Activated CD4-positive, alpha-beta T cell treated with anti-CD3 and anti-CD28 coated beads, Interleukin-2, amount 10 ng/mL, durations not matched to agents 24 days and 14 days (primary cell): ENCODE data around the gene PHC3. TPM values are rescaled to one million over a fixed set of nuclear protein-coding genes. Genes with fewer than 3 reads are reported as not detected.
A peak's percentile ranks its signal among the peaks of the same experiment; 100 is the strongest.
"Not testable (repeated sequence)": the region's sequence is repeated elsewhere in the genome, so short reads cannot be mapped to it uniquely, and the experiment has no call there.

ENCODE experiments used
- DNase-seq: peaks from one replicate; pipeline ENCODE4 v3.0.0; 2022
- H3K27ac Mint-ChIP-seq: one replicate; pipeline ENCODE4 v1.8.0; 2022; ENCODE audit warnings: mild to moderate bottlenecking, mixed read lengths
- H3K27me3 Mint-ChIP-seq: one replicate; pipeline ENCODE4 v1.8.0; 2022; ENCODE audit warnings: mixed read lengths
- H3K36me3 Mint-ChIP-seq: one replicate; pipeline ENCODE4 v1.8.0; 2022; ENCODE audit warnings: low read depth, mild to moderate bottlenecking, mixed read lengths
- H3K4me1 Mint-ChIP-seq: one replicate; pipeline ENCODE4 v1.8.0; 2021; ENCODE audit warnings: mixed read lengths
- H3K4me3 Mint-ChIP-seq: one replicate; pipeline ENCODE4 v1.8.0; 2022; ENCODE audit warnings: mild to moderate bottlenecking, moderate library complexity, mixed read lengths
- H3K9me3 Mint-ChIP-seq: one replicate; pipeline ENCODE4 v1.8.0; 2021; ENCODE audit warnings: mixed read lengths
- intact Hi-C: fragments of 100-400 bp; cut with micrococcal nuclease; formaldehyde crosslinking; loops from one replicate; pipeline ENCODE4 v1.15.1; 2023
- total RNA-seq: library from RNA; stranded (reverse); gene quantifications from 2 replicates; pipeline ENCODE4 v1.2.3, GENCODE V29; 2022

The PHC3 gene
- total RNA-seq, 1 donor from 2014 or later = 56.4 TPM

- no peak for DNase-seq
- Mint-ChIP-seq H3K27me3 (peaks cover 12% of the 10 kb centered on the region), H3K4me3 (no peak overlapping the region), H3K4me1 (peaks cover 3% of the 10 kb centered on the region), H3K27ac (no peak overlapping the region), H3K36me3 (no peaks in the 10 kb centered on the region), H3K9me3 (peaks cover 4% of the 10 kb centered on the region)
- intact Hi-C loops = no loop called here
Observed at GRCh38 chr3:170205302-170205701, 23.8 kb upstream of the PHC3 start.

- Mint-ChIP-seq H3K4me1 (peaks cover 4% of the 10 kb centered on the region), H3K36me3 (no peaks in the 10 kb centered on the region), H3K4me3 (no peak overlapping the region), H3K27ac (no peak overlapping the region), H3K27me3 (peaks cover 17% of the 10 kb centered on the region), H3K9me3 (no peaks in the 10 kb centered on the region)
- DNase-seq = no peak
- intact Hi-C loops = no loop called here
Observed at GRCh38 chr3:170204509-170204908, 23.0 kb upstream of the PHC3 start.

- no peaks in the 10 kb centered on the region for H3K9me3 Mint-ChIP-seq
- intact Hi-C loops = no loop called here
- no peak overlapping the region for H3K27ac Mint-ChIP-seq
Observed at GRCh38 chr3:170204023-170204472, 22.5 kb upstream of the PHC3 start.

GRCh38 chr3:170203457-170203856 lies 21.9 kb upstream of the PHC3 start:
- H3K9me3 Mint-ChIP-seq = no peaks in the 10 kb centered on the region

More at GRCh38 chr3:170204023-170204472, 22.5 kb upstream of the PHC3 start:
- no peak for DNase-seq
- Mint-ChIP-seq H3K36me3 (no peaks in the 10 kb centered on the region), H3K27me3 (peaks cover 21% of the 10 kb centered on the region), H3K4me1 (peaks cover 4% of the 10 kb centered on the region), H3K4me3 (no peak overlapping the region)

GRCh38 chr3:170201527-170201926 lies 20.0 kb upstream of the PHC3 start:
- H3K9me3 Mint-ChIP-seq = no peaks in the 10 kb centered on the region
- peaks cover 4% of the 10 kb centered on the region for H3K4me1 Mint-ChIP-seq
- peaks cover 27% of the 10 kb centered on the region for H3K27me3 Mint-ChIP-seq
- H3K4me3 Mint-ChIP-seq = no peak overlapping the region
- intact Hi-C loops = no loop called here
- H3K27ac Mint-ChIP-seq = no peak overlapping the region
- DNase-seq = no peak
- H3K36me3 Mint-ChIP-seq = no peaks in the 10 kb centered on the region

More at GRCh38 chr3:170203457-170203856, 21.9 kb upstream of the PHC3 start:
- no peak overlapping the region for H3K4me3 Mint-ChIP-seq
- DNase-seq = no peak
- intact Hi-C loops = no loop called here
- no peaks in the 10 kb centered on the region for H3K36me3 Mint-ChIP-seq
- H3K27me3 Mint-ChIP-seq = peaks cover 24% of the 10 kb centered on the region
- no peak overlapping the region for H3K27ac Mint-ChIP-seq
- H3K4me1 Mint-ChIP-seq = peaks cover 4% of the 10 kb centered on the region

GRCh38 chr3:170200987-170201386 lies 19.5 kb upstream of the PHC3 start:
- Mint-ChIP-seq H3K4me1 (peaks cover 4% of the 10 kb centered on the region), H3K27ac (no peak overlapping the region), H3K9me3 (no peaks in the 10 kb centered on the region), H3K27me3 (peaks cover 29% of the 10 kb centered on the region), H3K36me3 (no peaks in the 10 kb centered on the region), H3K4me3 (no peak overlapping the region)
- intact Hi-C loops = no loop called here
- no peak for DNase-seq

GRCh38 chr3:170196833-170197232 lies 15.3 kb upstream of the PHC3 start:
- peaks cover 46% of the 10 kb centered on the region for H3K27me3 Mint-ChIP-seq
- H3K4me3 Mint-ChIP-seq = no peak overlapping the region
- no peak for DNase-seq
- H3K9me3 Mint-ChIP-seq = no peaks in the 10 kb centered on the region
- peaks cover 2% of the 10 kb centered on the region for H3K4me1 Mint-ChIP-seq
- H3K36me3 Mint-ChIP-seq = no peaks in the 10 kb centered on the region
- no peak overlapping the region for H3K27ac Mint-ChIP-seq
- intact Hi-C loops = no loop called here

GRCh38 chr3:170195759-170196158 lies 14.2 kb upstream of the PHC3 start:
- H3K36me3 Mint-ChIP-seq, H3K27ac Mint-ChIP-seq, H3K4me3 Mint-ChIP-seq, intact Hi-C loops, H3K4me1 Mint-ChIP-seq, H3K9me3 Mint-ChIP-seq, DNase-seq: not testable (repeated sequence)
- peaks cover 44% of the 10 kb centered on the region for H3K27me3 Mint-ChIP-seq

GRCh38 chr3:170189398-170190256 lies 8.1 kb upstream of the PHC3 start:
- DNase-seq = no peak
- Mint-ChIP-seq H3K4me3 (no peak overlapping the region), H3K36me3 (no peaks in the 10 kb centered on the region), H3K4me1 (peaks cover 12% of the 10 kb centered on the region), H3K27ac (no peak overlapping the region), H3K9me3 (no peaks in the 10 kb centered on the region), H3K27me3 (peaks cover 12% of the 10 kb centered on the region)
- intact Hi-C loops = loop anchor here (1.0 to 5.0 kb wide), 2 partner anchors 223 to 623 kb away; no protein-coding TSS in a partner anchor

GRCh38 chr3:170180079-170180907 lies 1.2 kb downstream of the PHC3 start:
- DNase-seq = peak; percentile 65
- no peaks in the 10 kb centered on the region for H3K27me3 Mint-ChIP-seq
- H3K27ac Mint-ChIP-seq = peak overlapping the region; percentile 100
- H3K4me3 Mint-ChIP-seq = peak overlapping the region; percentile 98
- intact Hi-C loops = loop anchor here (1.0 to 5.0 kb wide), 6 partner anchors 9 to 415 kb away; partner anchors contain the start of genes GPR160, MYNN and TERC
- H3K36me3 Mint-ChIP-seq = peaks cover 30% of the 10 kb centered on the region
- peaks cover 25% of the 10 kb centered on the region for H3K4me1 Mint-ChIP-seq
- H3K9me3 Mint-ChIP-seq = no peaks in the 10 kb centered on the region

- Mint-ChIP-seq H3K4me3 (peak overlapping the region; percentile 98), H3K4me1 (peaks cover 32% of the 10 kb centered on the region), H3K9me3 (no peaks in the 10 kb centered on the region), H3K36me3 (peaks cover 36% of the 10 kb centered on the region), H3K27ac (peak overlapping the region; percentile 100), H3K27me3 (no peaks in the 10 kb centered on the region)
- intact Hi-C loops = no loop called here
- DNase-seq = peak; percentile 25
Observed at GRCh38 chr3:170179432-170179831, 2.1 kb downstream of the PHC3 start.

GRCh38 chr3:170178651-170179050 lies 2.9 kb downstream of the PHC3 start:
- H3K4me3 Mint-ChIP-seq = peak overlapping the region; percentile 78
- DNase-seq = peak; percentile 88
- H3K4me1 Mint-ChIP-seq = peaks cover 34% of the 10 kb centered on the region
- H3K36me3 Mint-ChIP-seq = peaks cover 40% of the 10 kb centered on the region
- no peaks in the 10 kb centered on the region for H3K9me3 Mint-ChIP-seq
- peak overlapping the region; percentile 62 for H3K27ac Mint-ChIP-seq
- intact Hi-C loops = no loop called here
- H3K27me3 Mint-ChIP-seq = no peaks in the 10 kb centered on the region

GRCh38 chr3:170171563-170171962 lies 10.0 kb downstream of the PHC3 start:
- peak overlapping the region; percentile 62 for H3K4me3 Mint-ChIP-seq
- H3K9me3 Mint-ChIP-seq = no peaks in the 10 kb centered on the region
- intact Hi-C loops = loop anchor here (1.0 kb wide), 1 partner anchor 9 kb away; no protein-coding TSS in a partner anchor
- H3K36me3 Mint-ChIP-seq = peaks cover 66% of the 10 kb centered on the region
- H3K27ac Mint-ChIP-seq = peak overlapping the region; percentile 69
- peak; percentile 52 for DNase-seq
- no peaks in the 10 kb centered on the region for H3K27me3 Mint-ChIP-seq
- peaks cover 41% of the 10 kb centered on the region for H3K4me1 Mint-ChIP-seq

- Mint-ChIP-seq H3K4me1 (peaks cover 40% of the 10 kb centered on the region), H3K4me3 (no peak overlapping the region), H3K36me3 (peaks cover 74% of the 10 kb centered on the region), H3K9me3 (no peaks in the 10 kb centered on the region), H3K27ac (peak overlapping the region; percentile 46), H3K27me3 (no peaks in the 10 kb centered on the region)
- intact Hi-C loops = no loop called here
- DNase-seq = no peak
Observed at GRCh38 chr3:170164717-170165116, 16.8 kb downstream of the PHC3 start.
